Measurements from ENCODE around the gene CD47. TPM values are rescaled to one million over a fixed set of nuclear protein-coding genes. Genes with fewer than 3 reads are reported as not detected.

Gene CD47
- total and polyA plus RNA-seq, 12 donors = 24.2 to 108 (median 70.0) TPM

GRCh38 chr3:108008931-108009639, 81.7 kb downstream of the CD47 start:
- no peak overlapping the region for H3K27ac ChIP-seq
- DNase-seq = no peak
- H3K9me3 ChIP-seq (replicated peaks in 1 of 3) = no peaks in the 10 kb centered on the region
- H3K4me1 ChIP-seq (replicated peaks in 1 of 2) = peaks cover 0 to 14% of the 10 kb centered on the region in 2 donors
- TF ChIP-seq POLR2A (IDR thresholded peaks at IDR 0.05) = no peak
- 89 to 100% (median 94%) methylated on average over 3 of the region's 3 CpGs for WGBS, 4 donors
- intact Hi-C loops (cut with DNase I) = no loop called here
- H3K4me3 ChIP-seq = no peak overlapping the region
- H3K27me3 ChIP-seq = no peaks in the 10 kb centered on the region
- H3K36me3 ChIP-seq (replicated peaks in 1 of 2) = no peaks in the 10 kb centered on the region

- no peak for DNase-seq
- Histone ChIP-seq H3K9me3 (replicated peaks in 1 of 3) (no peaks in the 10 kb centered on the region), H3K4me1 (replicated peaks in 1 of 2) (peaks cover 0 to 14% of the 10 kb centered on the region in 2 donors), H3K4me3 (no peak overlapping the region), H3K27ac (no peak overlapping the region), H3K27me3 (no peaks in the 10 kb centered on the region), H3K36me3 (replicated peaks in 1 of 2) (no peaks in the 10 kb centered on the region)
- TF ChIP-seq POLR2A (IDR thresholded peaks at IDR 0.05) = no peak
- TF ChIP-seq CTCF (IDR thresholded peaks at IDR 0.05) = no peak
- WGBS, 4 donors = 91 to 93% (median 92%) methylated on average over 2 of the region's 2 CpGs
- intact Hi-C loops (cut with DNase I) = no loop called here
Observed at GRCh38 chr3:108008106-108008505, 82.7 kb downstream of the CD47 start.

GRCh38 chr3:108006881-108007331, 83.9 kb downstream of the CD47 start:
- 11 to 38% (median 33%) methylated on average over 2 of the region's 2 CpGs for WGBS, 4 donors
- intact Hi-C loops (cut with DNase I) = no loop called here
- H3K4me3 ChIP-seq = no peak overlapping the region
- TF ChIP-seq POLR2A (IDR thresholded peaks at IDR 0.05) = no peak
- TF ChIP-seq CTCF (IDR thresholded peaks at IDR 0.05) = no peak
- no peak overlapping the region for H3K27ac ChIP-seq
- H3K4me1 ChIP-seq (replicated peaks in 1 of 2) = peaks cover 0 to 14% of the 10 kb centered on the region in 2 donors
- no peaks in the 10 kb centered on the region for H3K9me3 ChIP-seq (replicated peaks in 1 of 3)
- H3K27me3 ChIP-seq = no peaks in the 10 kb centered on the region
- DNase-seq = no peak
- no peaks in the 10 kb centered on the region for H3K36me3 ChIP-seq (replicated peaks in 1 of 2)

GRCh38 chr3:108006077-108006771, 84.6 kb downstream of the CD47 start:
- Histone ChIP-seq H3K9me3 (replicated peaks in 1 of 3) (no peaks in the 10 kb centered on the region), H3K36me3 (replicated peaks in 1 of 2) (no peaks in the 10 kb centered on the region), H3K4me1 (replicated peaks in 1 of 2) (peaks cover 0 to 14% of the 10 kb centered on the region in 2 donors), H3K27me3 (no peaks in the 10 kb centered on the region), H3K27ac (peak overlapping the region in 1 of 5 donors; percentile 1), H3K4me3 (no peak overlapping the region)
- 22 to 38% (median 29%) methylated on average over 9 to 11 of the region's 11 CpGs for WGBS, 4 donors
- peak in 6 of 7 donors; percentile 57 to 76 (median 70) for DNase-seq
- intact Hi-C loops (cut with DNase I) = no loop called here
- TF ChIP-seq CTCF (IDR thresholded peaks at IDR 0.05) (no peak), POLR2A (IDR thresholded peaks at IDR 0.05) (no peak)
